ENCODE results near the gene AFF3.
"Not testable (repeated sequence)": the region's sequence is repeated elsewhere in the genome, so short reads cannot be mapped to it uniquely, and the experiment has no call there.

Gene AFF3

GRCh38 chr2:99776906-99777646, 365.3 kb downstream of the AFF3 start:
- DNase-seq: no peak

- DNase-seq: no peak
Observed at GRCh38 chr2:99776206-99776905, 366.0 kb downstream of the AFF3 start.

- DNase-seq: no peak
Observed at GRCh38 chr2:99775585-99775984, 366.8 kb downstream of the AFF3 start.

DNA sequence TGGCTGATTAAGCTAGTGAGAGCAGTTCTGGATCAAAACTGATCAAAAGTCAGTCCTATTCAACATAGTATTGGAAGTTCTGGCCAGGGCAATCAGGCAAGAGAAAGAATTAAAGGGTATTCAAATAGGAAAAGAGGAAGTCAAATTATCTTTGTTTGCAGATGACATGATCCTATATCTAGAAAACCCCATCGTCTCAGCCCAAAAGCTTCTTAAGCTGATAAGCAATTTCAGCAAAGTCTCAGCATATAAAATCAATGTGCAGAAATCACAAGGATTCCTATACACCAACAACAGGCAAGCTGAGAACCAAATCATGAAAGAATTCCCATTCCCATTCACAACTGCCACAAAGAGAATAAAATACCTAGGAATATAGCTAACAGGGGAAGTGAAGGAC, 368.7 kb downstream of the AFF3 start:
- not testable (repeated sequence) for DNase-seq

GRCh38 chr2:99772591-99773331, 369.6 kb downstream of the AFF3 start:
- DNase-seq: no peak

DNA sequence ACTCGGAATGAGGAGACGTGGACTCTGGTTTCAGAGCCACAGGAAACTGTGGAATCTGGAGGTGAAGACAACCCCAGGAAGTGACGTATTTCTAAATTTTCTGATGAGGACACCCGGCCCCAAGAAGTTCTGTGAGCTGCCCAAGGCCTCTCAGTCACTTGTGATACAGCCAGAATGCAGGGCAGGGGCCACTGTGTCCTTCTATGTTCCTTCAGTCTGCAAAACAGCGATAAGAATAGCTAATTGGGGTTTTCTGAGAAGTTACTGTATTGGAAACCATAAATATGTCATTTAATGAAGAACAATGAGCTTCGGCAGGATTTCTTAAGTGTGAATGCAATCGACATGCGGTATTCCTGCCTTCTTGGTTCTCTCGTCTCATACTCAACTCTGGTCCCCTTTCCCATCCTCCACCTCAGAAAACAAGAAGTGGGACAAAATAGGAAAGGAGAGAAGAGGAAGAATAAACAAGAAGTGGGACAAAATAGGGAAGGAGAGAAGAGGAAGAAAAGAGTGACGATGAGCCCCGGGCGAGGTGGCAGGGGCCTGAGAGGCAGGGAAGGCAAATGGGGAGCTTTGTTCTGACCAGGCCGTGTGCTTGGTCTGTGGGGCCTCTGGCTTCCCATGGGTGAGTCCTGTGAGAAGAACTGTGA, 370.6 kb downstream of the AFF3 start:
- DNase-seq: no peak

DNA sequence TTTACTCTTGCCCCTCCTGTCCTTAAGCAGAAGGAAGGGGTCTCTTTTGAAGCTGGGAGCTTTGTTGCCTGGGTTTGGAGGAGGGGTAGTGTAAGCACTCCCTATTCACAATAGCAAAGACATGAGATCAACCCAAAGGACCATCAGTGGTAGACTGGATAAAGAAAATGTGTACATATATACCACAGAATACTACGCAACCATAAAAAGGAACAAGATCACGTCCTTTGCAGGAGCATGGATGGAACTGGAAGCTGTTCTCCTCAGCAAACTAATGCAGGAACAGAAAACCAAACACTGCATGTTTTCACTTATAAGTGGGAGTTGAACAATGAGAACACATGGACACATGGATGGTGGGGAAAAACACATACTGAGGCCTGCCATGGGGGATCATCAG, 371.5 kb downstream of the AFF3 start:
- no peak for DNase-seq

DNA sequence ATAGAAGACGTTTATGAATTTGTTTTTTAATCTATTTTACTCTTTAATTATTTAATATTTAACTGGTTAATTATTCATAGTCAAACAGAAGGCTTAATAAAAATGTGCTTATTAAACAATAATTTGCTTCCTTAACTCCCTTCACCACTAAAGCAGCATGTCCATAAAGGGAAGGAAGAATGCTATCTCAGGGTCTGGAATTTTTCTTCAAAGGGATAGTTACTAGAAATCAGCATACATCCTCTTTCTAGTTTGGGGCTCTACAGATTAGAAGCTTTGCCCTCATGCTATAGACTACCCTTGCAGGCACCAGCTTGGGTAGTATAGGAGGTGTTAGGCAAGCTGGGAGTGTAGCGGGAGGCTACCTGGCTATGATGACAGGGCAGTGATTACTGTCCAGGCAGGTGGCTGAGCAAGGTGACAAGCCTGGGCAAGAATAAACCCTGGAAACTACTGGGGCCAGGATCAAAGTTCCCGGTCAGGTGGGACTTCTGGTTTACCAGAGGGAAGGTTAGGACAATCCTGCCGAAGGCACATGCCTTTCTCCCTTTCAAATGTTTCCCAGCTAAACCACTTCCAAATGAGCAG, 376.6 kb downstream of the AFF3 start:
- DNase-seq: no peak

DNA sequence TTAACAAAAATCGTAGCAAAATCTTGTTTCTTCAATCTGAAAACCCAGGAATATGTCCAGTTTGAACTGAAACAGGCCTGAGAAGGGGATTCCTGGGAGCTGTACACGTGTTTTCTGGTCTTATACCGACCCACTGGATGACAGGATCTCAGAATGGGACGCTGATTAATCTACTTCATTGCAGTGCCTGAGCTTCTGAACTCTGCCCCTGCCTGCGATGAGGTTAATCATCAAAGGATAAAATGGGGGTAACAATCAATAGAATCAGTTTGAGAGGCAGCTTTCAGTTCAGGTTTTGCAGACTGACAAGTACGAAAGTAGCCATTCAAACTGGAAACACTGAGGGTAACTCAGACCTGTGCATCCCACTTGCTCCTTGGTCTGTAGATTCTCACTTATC, 378.6 kb downstream of the AFF3 start:
- no peak for DNase-seq

GRCh38 chr2:99762714-99763113, 379.7 kb downstream of the AFF3 start:
- DNase-seq: no peak

DNA sequence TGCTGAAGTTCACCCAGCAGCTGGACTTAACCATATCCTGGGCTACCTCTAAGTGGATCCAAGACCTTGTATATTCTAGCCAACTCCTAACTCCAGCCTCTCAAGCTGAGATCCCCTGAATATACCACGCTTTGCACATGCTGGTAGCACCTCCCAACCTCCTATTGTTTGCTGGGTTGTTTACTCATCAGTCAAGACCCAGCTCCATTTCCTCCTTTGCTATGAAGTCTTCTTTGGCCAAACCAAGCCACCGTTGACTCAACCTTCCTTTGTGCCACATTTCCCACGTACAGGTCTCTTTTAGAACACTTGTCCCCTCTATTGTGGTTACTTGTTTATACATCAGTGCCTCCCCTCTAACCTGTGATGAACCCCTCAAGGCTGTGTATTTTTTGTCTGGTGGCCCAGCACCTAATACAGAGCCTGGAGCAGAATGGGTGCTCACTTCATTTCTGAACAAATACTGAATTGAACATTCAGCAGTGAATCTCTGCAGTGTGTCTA, 384.7 kb downstream of the AFF3 start:
- DNase-seq: no peak

GRCh38 chr2:99756059-99756458, 386.3 kb downstream of the AFF3 start:
- DNase-seq: no peak

- DNase-seq: no peak
Observed at GRCh38 chr2:99754210-99754609, 388.2 kb downstream of the AFF3 start.

- no peak for DNase-seq
Observed at GRCh38 chr2:99753505-99753904, 388.9 kb downstream of the AFF3 start.

GRCh38 chr2:99748344-99748743, 394.0 kb downstream of the AFF3 start:
- no peak for DNase-seq

- DNase-seq: no peak
Observed at GRCh38 chr2:99747842-99748241, 394.5 kb downstream of the AFF3 start.

DNA sequence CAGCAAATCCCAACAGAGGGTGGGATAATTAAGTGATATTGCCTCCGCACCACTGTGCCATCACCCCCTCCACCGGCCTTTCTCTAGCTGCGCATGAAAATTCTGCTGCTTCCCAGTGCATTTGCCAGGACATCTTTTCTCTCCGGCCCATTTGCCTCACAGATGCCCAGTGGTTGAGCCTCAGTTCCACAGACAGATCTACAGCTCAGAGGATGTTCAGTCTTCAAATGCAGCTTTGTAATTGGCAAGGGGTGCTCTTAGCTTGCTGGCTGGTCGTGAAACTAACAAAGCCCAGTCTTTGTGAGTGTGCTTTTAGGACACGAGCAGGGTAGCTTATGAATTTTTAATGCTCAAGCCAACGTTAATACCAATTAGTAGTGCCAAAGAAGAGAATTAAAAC, 399.2 kb downstream of the AFF3 start:
- DNase-seq: no peak

DNA sequence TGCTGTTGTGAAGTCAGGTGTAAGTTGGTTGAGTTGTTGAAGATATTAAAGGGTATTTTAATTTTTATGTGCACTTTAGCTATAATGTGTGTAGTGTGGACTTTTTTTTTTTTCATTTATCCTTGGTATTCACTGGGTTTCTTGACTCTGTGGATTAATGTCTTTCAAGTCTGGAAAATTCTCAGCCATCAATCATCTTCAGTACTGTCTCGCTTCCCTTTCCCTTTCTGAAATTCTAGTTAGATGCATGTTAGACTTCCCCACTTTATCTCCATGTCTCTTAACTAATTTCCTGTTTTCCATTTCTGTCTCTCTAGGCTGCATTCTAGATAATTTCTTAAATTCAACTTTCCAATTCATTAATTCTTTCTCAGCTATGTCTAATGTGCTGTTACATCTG, 404.9 kb downstream of the AFF3 start:
- no peak for DNase-seq

- DNase-seq: no peak
Observed at GRCh38 chr2:99735753-99736152, 406.6 kb downstream of the AFF3 start.

GRCh38 chr2:99735314-99735713, 407.1 kb downstream of the AFF3 start:
- DNase-seq: not testable (repeated sequence)

DNA sequence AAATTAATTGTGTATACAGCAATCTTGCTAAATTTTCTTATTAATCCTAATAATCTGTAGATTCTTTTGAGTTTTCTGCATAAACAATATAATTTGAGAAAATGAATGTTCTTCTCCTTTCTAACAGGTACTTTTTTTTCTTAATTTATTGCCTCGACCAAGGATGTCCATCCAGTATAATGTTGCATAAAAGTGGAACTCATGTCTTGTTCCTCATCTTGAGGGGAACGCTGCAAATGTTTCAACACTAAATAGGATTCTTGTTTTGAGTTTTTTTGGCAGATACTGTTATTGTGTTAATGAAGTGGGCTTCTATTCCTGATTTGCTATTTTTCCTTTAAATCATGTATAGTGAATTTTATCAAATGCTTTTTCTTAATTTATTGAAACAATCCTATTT, 408.2 kb downstream of the AFF3 start:
- DNase-seq: no peak

DNA sequence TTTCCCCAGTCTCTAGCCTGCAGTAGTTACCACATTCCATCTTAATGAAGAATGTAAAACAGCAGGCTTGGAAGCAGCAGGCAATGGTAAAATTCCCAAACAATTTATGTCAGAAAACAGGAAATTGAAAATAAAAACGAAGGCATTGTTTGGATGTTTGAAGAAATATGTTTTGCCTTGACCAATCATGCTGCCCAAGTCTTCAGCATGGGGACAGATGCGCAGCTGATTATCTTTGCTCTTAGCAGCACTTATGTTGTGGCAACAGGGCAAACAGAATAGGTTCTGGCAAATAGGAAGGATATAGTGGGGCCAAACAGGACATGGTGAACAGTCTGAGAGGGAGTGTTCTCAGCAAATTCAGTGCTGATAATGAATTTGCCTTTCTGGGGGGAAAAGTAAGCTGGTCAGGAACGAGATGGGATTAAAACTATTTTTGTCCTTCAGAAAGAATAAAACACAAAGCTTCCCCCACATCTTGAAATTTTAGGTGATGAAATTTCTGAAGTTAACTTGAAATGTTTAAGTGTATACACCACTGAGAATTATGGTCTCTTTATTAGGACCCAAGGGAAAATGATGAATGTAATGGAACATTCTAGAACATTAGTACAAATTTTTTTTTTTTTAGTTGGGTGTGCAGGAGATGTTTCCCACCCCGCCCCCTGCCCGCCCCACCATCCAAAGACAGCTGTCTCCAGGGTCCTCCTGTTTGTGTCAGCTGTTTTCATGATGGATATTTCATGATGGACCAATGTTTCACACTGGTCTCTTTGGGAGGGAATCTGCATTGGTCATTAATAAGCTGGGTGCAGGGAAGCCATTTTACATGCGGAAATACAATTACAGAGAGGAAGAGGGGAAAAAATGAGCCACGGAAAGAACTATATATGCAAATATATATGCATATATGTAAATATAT, 413.0 kb downstream of the AFF3 start:
- no peak for DNase-seq

Measured in NCI-H345 (cell line).